DMS153 treated with DMSO at 0.1 percent for 48 hours (cell line): Measurements from ENCODE around the gene NECTIN2.

Experiments
- DNase-seq: peaks from one replicate; lab custom pipeline; 2025; ENCODE audit not compliant: unreplicated experiment; lab: John Stamatoyannopoulos, UW

Gene NECTIN2

GRCh38 chr19:44845612-44846454 is at the start of gene NECTIN2:
Gene NECTIN2, plus strand, starts transcription at chr19:44846297. Its CDS starts 229 bp downstream, at chr19:44846526.
- DNase-seq: peak; percentile 91

GRCh38 chr19:44796701-44797115 is 49.4 kb upstream of the NECTIN2 start:
- peak; percentile 69 for DNase-seq

GRCh38 chr19:44799627-44800346 is 46.3 kb upstream of the NECTIN2 start:
- DNase-seq: no peak

- DNase-seq: peak; percentile 70
Observed at GRCh38 chr19:44800461-44800860, 45.6 kb upstream of the NECTIN2 start.

- no peak for DNase-seq
Observed at GRCh38 chr19:44803442-44804428, 42.4 kb upstream of the NECTIN2 start.

GRCh38 chr19:44806291-44806690 is 39.8 kb upstream of the NECTIN2 start:
- DNase-seq: no peak

DNA sequence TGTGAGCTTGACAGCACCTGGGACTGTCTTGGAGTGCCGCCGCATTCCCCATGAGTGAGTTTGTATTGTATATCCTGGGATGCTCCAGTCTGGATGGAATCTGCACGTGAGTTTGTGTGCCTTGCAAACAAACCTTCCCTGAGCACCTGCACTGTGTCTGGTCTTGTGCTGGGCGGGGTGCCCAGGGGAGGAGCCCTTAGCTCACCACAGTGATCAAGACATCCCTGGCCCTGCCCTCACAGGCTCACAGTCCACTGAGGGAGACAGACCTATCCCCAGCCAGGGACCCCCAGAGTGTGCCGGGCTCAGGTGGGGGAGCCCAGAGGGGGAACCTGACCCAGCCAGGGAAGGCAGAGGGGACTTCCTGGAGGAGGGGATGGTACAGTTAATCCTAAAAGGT is 38.9 kb upstream of the NECTIN2 start:
- peak; percentile 59 for DNase-seq

GRCh38 chr19:44807652-44808462 is 38.2 kb upstream of the NECTIN2 start:
- no peak for DNase-seq

- DNase-seq: no peak
Observed at GRCh38 chr19:44808463-44809371, 37.4 kb upstream of the NECTIN2 start, which contains the start of gene BCAM. Gene BCAM, plus strand, starts transcription at chr19:44809103. Its CDS starts 22 bp downstream, at chr19:44809125.

DNA sequence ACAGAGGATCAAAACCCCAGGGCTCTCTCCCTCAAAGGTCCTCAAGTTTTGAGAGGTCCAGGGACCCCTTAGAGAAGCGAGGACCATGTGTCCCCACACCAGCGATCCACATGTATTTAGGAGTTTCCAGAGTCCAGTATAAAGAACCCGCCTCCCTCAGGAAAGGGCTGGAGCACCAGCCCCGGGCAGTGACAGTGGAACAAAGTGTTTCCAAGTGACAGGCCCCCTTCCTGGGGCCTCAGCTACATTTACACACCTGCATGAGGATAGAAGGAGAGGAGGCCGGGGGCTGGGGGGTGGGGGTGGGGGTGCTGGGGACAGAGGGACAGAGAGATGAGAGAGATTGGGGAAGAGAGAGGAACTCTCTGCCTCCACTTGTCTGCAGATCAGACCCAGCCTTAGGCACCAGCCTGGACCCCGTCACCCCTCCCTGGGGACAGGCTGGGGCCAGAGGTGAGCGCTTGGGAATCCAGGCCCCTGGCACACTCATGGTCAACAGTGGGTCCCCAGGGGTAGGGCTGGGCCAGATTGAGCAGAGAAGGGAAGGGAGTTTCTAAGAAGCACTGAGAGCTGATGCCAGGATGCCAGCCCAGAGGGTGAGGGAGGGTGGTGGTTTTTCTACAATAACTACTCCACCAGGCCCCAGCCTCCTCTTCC is 36.4 kb upstream of the NECTIN2 start:
- DNase-seq: no peak

DNA sequence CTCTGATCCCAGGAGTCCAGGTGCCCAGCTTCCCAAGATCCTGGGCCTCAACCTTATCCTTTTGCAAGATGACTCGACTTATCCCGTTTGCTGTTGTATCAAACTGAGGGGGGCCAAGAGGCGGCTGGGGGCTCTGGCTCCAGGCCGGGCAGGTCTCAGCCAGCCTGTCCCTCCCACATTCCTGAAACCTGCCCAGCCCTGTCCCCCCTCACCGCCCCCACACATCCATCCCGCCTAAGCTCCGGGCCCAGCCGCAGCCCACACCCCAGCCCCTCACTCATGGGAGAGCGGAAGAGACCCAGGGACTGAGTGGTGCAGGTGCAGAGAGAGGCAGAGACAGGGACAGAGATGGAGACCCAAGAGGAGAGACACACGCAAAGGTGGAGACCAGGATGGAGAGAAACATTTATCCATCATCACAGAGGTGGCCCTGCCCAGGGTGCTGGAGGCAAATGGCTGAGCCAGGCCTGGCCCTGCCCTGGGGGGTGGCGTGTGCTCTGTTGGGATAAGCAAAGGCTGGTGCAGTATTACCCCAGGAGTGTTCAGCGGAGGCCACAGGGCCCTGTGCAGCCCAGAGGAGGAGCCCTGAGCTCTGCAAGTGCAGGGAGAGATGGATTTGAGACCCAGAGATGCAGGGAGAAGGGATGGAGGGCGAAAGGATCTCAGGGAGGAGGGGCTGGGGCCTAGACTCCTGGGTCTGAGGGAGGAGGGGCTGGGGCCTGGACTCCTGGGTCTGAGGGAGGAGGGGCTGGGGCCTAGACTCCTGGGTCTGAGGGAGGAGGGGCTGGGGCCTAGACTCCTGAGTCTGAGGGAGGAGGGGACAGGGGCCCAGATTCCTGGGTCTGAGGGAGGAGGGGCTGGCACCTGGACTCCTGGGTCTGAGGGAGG is 35.6 kb upstream of the NECTIN2 start:
- no peak for DNase-seq

DNA sequence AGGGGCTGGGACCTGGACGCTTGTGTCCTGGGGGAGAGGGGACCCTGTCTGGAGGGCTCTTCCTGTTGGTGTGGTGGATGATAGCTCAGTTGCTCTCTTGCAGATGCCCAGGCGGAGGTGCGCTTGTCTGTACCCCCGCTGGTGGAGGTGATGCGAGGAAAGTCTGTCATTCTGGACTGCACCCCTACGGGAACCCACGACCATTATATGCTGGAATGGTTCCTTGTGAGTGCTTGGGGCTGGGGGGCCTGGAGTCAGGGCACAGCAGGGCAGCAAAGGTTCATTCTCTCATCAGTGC is 35.0 kb upstream of the NECTIN2 start:
- DNase-seq: no peak

GRCh38 chr19:44812142-44812718 is 33.9 kb upstream of the NECTIN2 start:
- DNase-seq: no peak

DNA sequence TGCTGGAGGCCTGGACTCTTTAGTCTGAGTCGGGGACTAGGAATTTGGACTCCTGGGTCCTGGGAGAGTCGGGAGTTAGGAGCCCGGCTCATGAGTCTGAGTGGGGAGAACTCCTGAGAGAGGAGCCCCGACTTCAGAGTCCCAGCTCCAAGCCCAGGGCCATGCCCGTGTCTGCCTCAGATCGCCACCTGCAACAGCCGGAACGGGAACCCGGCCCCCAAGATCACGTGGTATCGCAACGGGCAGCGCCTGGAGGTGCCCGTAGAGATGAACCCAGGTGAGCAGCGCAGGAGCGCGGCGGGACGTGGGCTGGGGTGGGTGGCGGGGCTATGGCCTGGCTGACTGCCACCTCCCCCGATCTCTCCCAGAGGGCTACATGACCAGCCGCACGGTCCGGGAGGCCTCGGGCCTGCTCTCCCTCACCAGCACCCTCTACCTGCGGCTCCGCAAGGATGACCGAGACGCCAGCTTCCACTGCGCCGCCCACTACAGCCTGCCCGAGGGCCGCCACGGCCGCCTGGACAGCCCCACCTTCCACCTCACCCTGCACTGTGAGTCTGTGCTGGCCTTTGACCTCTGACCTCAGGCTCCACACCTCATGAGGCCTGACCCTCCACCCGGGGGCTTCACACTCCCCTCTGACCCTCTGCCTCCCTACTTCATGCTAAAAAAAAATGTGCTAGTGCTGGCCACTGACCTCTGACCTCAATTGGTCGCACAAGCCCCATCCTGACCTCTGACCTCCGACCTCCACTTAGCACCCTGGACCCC is 32.8 kb upstream of the NECTIN2 start:
- DNase-seq: no peak

DNA sequence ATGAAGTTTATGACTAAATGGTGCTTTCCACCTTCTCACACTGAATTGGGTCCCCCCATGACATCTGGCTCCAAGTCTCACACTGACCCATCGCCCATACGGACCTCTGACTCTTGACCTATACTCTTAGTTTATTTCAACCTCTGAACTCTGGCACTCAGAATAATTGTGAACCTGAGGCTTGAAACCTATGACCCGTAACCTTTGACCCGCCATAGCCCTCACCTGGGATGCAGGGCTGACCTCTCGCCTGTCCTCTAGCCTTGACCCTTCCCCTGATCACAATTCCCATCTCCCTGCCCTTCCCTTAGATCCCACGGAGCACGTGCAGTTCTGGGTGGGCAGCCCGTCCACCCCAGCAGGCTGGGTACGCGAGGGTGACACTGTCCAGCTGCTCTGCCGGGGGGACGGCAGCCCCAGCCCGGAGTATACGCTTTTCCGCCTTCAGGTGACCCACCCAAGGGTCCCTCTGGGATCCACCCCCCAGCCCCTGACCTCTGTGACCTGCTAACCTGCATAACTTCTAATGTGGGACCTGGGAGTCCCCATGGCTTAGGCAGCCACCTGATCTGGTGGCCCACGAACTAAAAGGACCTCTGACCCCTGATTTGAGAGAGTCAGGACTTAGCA is 32.1 kb upstream of the NECTIN2 start:
- DNase-seq: no peak

- no peak for DNase-seq
Observed at GRCh38 chr19:44814517-44814916, 31.6 kb upstream of the NECTIN2 start.
